ENCODE measurements around the gene UNC93A.

The UNC93A gene

GRCh38 chr6:167296902-167297301 lies 5.8 kb downstream of the UNC93A start:
- TF ChIP-seq CTCF (IDR thresholded peaks at IDR 0.05; ENCODE audit: unreplicated experiment in 3 of 3) = no peak
- Mint-ChIP-seq H3K4me3 (no peak overlapping the region), H3K27ac (no peak overlapping the region), H3K36me3 (ENCODE audit: low read depth) (no peaks in the 10 kb centered on the region), H3K4me1 (no peaks in the 10 kb centered on the region), H3K27me3 (ENCODE audit: low read depth) (peaks cover 9% of the 10 kb centered on the region), H3K9me3 (peaks cover 3% of the 10 kb centered on the region)

GRCh38 chr6:167298127-167298526 lies 7.0 kb downstream of the UNC93A start:
- no peak for TF ChIP-seq CTCF (IDR thresholded peaks at IDR 0.05; ENCODE audit: unreplicated experiment in 3 of 3)
- Mint-ChIP-seq H3K27ac (no peak overlapping the region), H3K4me3 (no peak overlapping the region), H3K4me1 (no peaks in the 10 kb centered on the region), H3K36me3 (ENCODE audit: low read depth) (no peaks in the 10 kb centered on the region), H3K27me3 (ENCODE audit: low read depth) (peaks cover 9% of the 10 kb centered on the region), H3K9me3 (peaks cover 3% of the 10 kb centered on the region)

- Mint-ChIP-seq H3K4me3 (no peak overlapping the region), H3K27me3 (ENCODE audit: low read depth) (peaks cover 20% of the 10 kb centered on the region), H3K9me3 (peaks cover 3% of the 10 kb centered on the region), H3K27ac (no peak overlapping the region), H3K36me3 (ENCODE audit: low read depth) (no peaks in the 10 kb centered on the region), H3K4me1 (no peaks in the 10 kb centered on the region)
- no peak for TF ChIP-seq CTCF (IDR thresholded peaks at IDR 0.05; ENCODE audit: unreplicated experiment in 3 of 3)
Measured at GRCh38 chr6:167299641-167300308, 8.7 kb downstream of the UNC93A start.

- H3K27ac Mint-ChIP-seq = no peak overlapping the region
- H3K36me3 Mint-ChIP-seq (ENCODE audit: low read depth) = no peaks in the 10 kb centered on the region
- H3K27me3 Mint-ChIP-seq (ENCODE audit: low read depth) = peaks cover 26% of the 10 kb centered on the region
- no peak overlapping the region for H3K4me3 Mint-ChIP-seq
- no peaks in the 10 kb centered on the region for H3K4me1 Mint-ChIP-seq
- peaks cover 3% of the 10 kb centered on the region for H3K9me3 Mint-ChIP-seq
- TF ChIP-seq CTCF (IDR thresholded peaks at IDR 0.05; ENCODE audit: unreplicated experiment in 3 of 3) = no peak
Measured at GRCh38 chr6:167300902-167301777, 10.0 kb downstream of the UNC93A start.

- Mint-ChIP-seq H3K9me3 (peaks cover 3% of the 10 kb centered on the region), H3K4me3 (no peak overlapping the region), H3K4me1 (no peaks in the 10 kb centered on the region), H3K27me3 (ENCODE audit: low read depth) (peaks cover 23% of the 10 kb centered on the region), H3K27ac (no peak overlapping the region), H3K36me3 (ENCODE audit: low read depth) (no peaks in the 10 kb centered on the region)
- no peak for TF ChIP-seq CTCF (IDR thresholded peaks at IDR 0.05; ENCODE audit: unreplicated experiment in 3 of 3)
Measured at GRCh38 chr6:167302074-167302473, 11.0 kb downstream of the UNC93A start.
